ENCODE results near the gene GAS6. TPM values are rescaled to one million over a fixed set of nuclear protein-coding genes. Genes with fewer than 3 reads are reported as not detected.

GAS6 gene
- total RNA-seq, 1 experiment from 2014 or later: 49.4 TPM

- no peaks in the 10 kb centered on the region for H3K9me3 ChIP-seq (ENCODE audit: control insufficient read depth in 1 of 2, insufficient read depth in 1 of 2, low read depth in 1 of 2, low read length in 2 of 2)
- no peaks in the 10 kb centered on the region for H3K79me2 ChIP-seq (ENCODE audit: insufficient read depth, low read length)
- CTCF ChIA-PET: no interaction called here
- no peak overlapping the region for H2AFZ ChIP-seq (ENCODE audit: low read depth, low read length, poor library complexity, severe bottlenecking)
- no TSS peak for BruUV-seq (replicated peaks)
- H4K20me1 ChIP-seq (ENCODE audit: insufficient read depth): no peaks in the 10 kb centered on the region
- intact Hi-C loops (cut with micrococcal nuclease): no loop called here
- RAD21 ChIA-PET (ENCODE audit: low non-redundant PET in 1 of 2, low total read pairs in 2 of 2, uncharacterized antibody in 2 of 2, unreplicated experiment in 2 of 2): no interaction called here
- no peaks in the 10 kb centered on the region for H3K27me3 ChIP-seq (ENCODE audit: insufficient read depth, low read length)
- POLR2A ChIA-PET: no interaction called here
- no peak for ATAC-seq
- no peak overlapping the region for H3K27ac ChIP-seq (ENCODE audit: low read depth, low read length)
- no peaks in the 10 kb centered on the region for H3K36me3 ChIP-seq (ENCODE audit: control insufficient read depth in 1 of 2, insufficient read depth in 2 of 2, low read length in 2 of 2)
- no peak overlapping the region for H3K4me3 ChIP-seq (replicated peaks in 1 of 2; ENCODE audit: low read depth in 1 of 2, low read length in 2 of 2)
- H3K9me2 ChIP-seq (ENCODE audit: insufficient read depth): no peaks in the 10 kb centered on the region
- no peak overlapping the region for H3K9ac ChIP-seq (ENCODE audit: low read length)
- DNase-seq (ENCODE audit: low read depth, low spot score): no peak
- peaks cover 0 to 7% of the 10 kb centered on the region in 2 experiments; a peak in 2 of 4 replicates for H3K4me1 ChIP-seq (ENCODE audit: control insufficient read depth in 1 of 2, insufficient read depth in 2 of 2, low read length in 2 of 2)
- 0 out of 2 replicates have a peak overlapping the region, but pooled peaks have one; percentile 28 for H3K4me2 ChIP-seq (ENCODE audit: low read length)
- TF ChIP-seq CBX3 (IDR thresholded peaks at IDR 0.05; ENCODE audit: low read depth) (no peak), JUND (IDR thresholded peaks at IDR 0.05) (no peak), ZBTB33 (IDR thresholded peaks at IDR 0.05; ENCODE audit: extremely low read depth, insufficient replicate concordance, low read length) (no peak), EZH2phosphoT487 (IDR thresholded peaks at IDR 0.05; ENCODE audit: borderline replicate concordance) (no peak), EZH2 (IDR thresholded peaks at IDR 0.05) (no peak), EGR1 (IDR thresholded peaks at IDR 0.05; ENCODE audit: low read depth) (no peak), CTCF (IDR thresholded peaks at IDR 0.05 in 2 of 3, conservative IDR thresholded peaks at IDR 0.05 in 1 of 3; ENCODE audit: borderline replicate concordance in 1 of 3, insufficient read depth in 1 of 3, low read depth in 2 of 3, low read length in 2 of 3) (no peak), CEBPB (IDR thresholded peaks at IDR 0.05; ENCODE audit: low read depth) (no peak), RAD21 (IDR thresholded peaks at IDR 0.05; ENCODE audit: low read depth) (no peak)
These were observed 62.5 kb downstream of the GAS6 start for GRCh38 chr13:113801289-113801961.

Measured in HCT116 (cell line).